Smooth muscle cell (in vitro differentiated cells): ENCODE results near the gene CTTNBP2. TPM values are rescaled to one million over a fixed set of nuclear protein-coding genes. Genes with fewer than 3 reads are reported as not detected.

Experiments used
- DNase-seq: peaks from one replicate; lab custom pipeline; 2025; ENCODE audit not compliant: unreplicated experiment; lab: John Stamatoyannopoulos, UW
- H2AFZ ChIP-seq: fragments of 200-600 bp; sonication (generic); 2 replicates; pipeline ENCODE4 v1.6.0; 2016; ENCODE audit warnings: antibody characterized with exemption, low read depth, mild to moderate bottlenecking
- H3F3A ChIP-seq: fragments of 200-600 bp; sonication (generic); 2 replicates; pipeline ENCODE4 v1.6.0; 2017; ENCODE audit warnings: antibody characterized with exemption, low read depth
- H3K27ac ChIP-seq: fragments of 200-600 bp; sonication (generic); 2 replicates; pipeline ENCODE4 v1.5.1; 2016; ENCODE audit warnings: low read depth, mild to moderate bottlenecking
- H3K27me3 ChIP-seq: fragments of 200-600 bp; sonication (generic); 2 replicates; pipeline ENCODE4 v1.6.1; 2016; ENCODE audit warnings: low read depth, mild to moderate bottlenecking
- H3K36me3 ChIP-seq: fragments of 200-600 bp; sonication (generic); 2 replicates; pipeline ENCODE4 v1.5.1; 2016; ENCODE audit warnings: low read depth
- H3K4me1 ChIP-seq: fragments of 200-600 bp; sonication (generic); 2 replicates; pipeline ENCODE4 v1.5.1; 2016; ENCODE audit warnings: low read depth
- H3K4me2 ChIP-seq: fragments of 200-600 bp; sonication (generic); 2 replicates; pipeline ENCODE4 v1.6.0; 2016; ENCODE audit warnings: mild to moderate bottlenecking
- H3K4me3 ChIP-seq: fragments of 200-600 bp; sonication (generic); 2 replicates; pipeline ENCODE4 v1.5.1; 2016; ENCODE audit warnings: mild to moderate bottlenecking
- H3K79me2 ChIP-seq: fragments of 200-600 bp; sonication (generic); 2 replicates; pipeline ENCODE4 v1.6.0; 2016; ENCODE audit warnings: low read depth, mild to moderate bottlenecking
- H3K9ac ChIP-seq: fragments of 200-600 bp; sonication (generic); 2 replicates; pipeline ENCODE4 v1.6.0; 2016; ENCODE audit warnings: low read depth
- H3K9me3 ChIP-seq: fragments of 200-600 bp; sonication (generic); replicated peaks from 2 replicates; pipeline ENCODE4 v1.5.1; 2016; ENCODE audit warnings: low read depth
- H4K20me1 ChIP-seq: fragments of 200-600 bp; sonication (generic); 2 replicates; pipeline ENCODE4 v1.6.0; 2016; ENCODE audit warnings: low read depth
- WGBS: methylation state at CpG from one replicate; pipeline ENCODE4 v1.1.7; 2016; ENCODE audit warnings: low lambda C conversion rate; 5-methylcytosine and 5-hydroxymethylcytosine counted together
- polyA plus RNA-seq: library from polyadenylated mRNA; unstranded; fragments of >200 nt; fragmentation: Nextera tagmentation; extraction: Ambion mirVana; gene quantifications from 2 replicates; pipeline ENCODE4 v1.2.1, GENCODE V29; 2016
- total RNA-seq: library from RNA; depleted of rRNA; stranded (reverse); fragments of >200 nt; gene quantifications from 2 replicates; pipeline ENCODE4 v1.2.3, GENCODE V29; 2014
- TF ChIP-seq, protein P1 (sequence below): fragments of 200-600 bp; sonication (generic); IDR thresholded peaks from 2 replicates; pipeline ENCODE4 v1.5.1; 2017; ENCODE audit warnings: borderline replicate concordance, mild to moderate bottlenecking, antibody characterized with exemption; ENCODE audit not compliant: insufficient read depth, poor library complexity, severe bottlenecking

Gene CTTNBP2
- total and polyA plus RNA-seq, 2 experiments from 2014 or later: 4.8 to 42.3 TPM

DNA sequence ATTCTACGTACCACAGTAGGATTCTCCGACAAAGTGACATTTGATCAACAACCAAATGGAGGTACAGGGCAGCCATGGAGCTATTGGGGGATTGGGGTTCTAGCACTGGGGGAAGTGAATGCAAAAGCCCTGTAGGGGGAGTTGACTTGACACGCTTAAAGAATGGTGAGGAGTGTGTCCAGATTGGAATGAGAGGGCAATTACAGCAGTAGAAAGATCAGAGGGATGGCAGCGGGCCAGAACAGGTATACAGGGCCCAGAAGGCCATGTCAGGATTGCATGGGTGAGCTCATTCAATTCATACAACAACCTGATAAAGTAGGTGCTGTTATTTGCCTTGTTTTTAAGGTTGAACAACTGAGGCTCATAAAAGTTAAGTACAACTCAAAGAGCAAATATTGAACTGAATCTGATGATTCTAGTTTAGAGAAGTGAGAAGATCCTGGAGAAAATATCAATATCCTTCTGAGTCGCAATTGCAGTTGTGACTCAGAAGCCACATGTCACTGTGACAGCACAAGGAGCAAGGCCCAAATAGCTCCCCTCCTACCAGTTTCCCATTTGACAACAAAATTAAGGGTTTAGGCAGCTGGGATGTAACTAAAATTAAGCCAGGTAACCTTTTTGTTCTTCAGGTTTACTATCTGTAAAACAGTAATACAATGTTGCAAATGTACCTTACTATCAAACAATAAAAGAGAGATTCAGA lies 28.0 kb upstream of the CTTNBP2 start:
- H3K9ac ChIP-seq: no peak overlapping the region
- no peaks in the 10 kb centered on the region for H3K9me3 ChIP-seq
- H3K27ac ChIP-seq: no peak overlapping the region
- H3K79me2 ChIP-seq: no peaks in the 10 kb centered on the region
- H3K4me3 ChIP-seq: no peak overlapping the region
- 82% methylated on average over 5 of the region's 5 CpGs for WGBS
- H3F3A ChIP-seq: no peaks in the 10 kb centered on the region
- H3K36me3 ChIP-seq: no peaks in the 10 kb centered on the region
- TF ChIP-seq, protein P1, sequence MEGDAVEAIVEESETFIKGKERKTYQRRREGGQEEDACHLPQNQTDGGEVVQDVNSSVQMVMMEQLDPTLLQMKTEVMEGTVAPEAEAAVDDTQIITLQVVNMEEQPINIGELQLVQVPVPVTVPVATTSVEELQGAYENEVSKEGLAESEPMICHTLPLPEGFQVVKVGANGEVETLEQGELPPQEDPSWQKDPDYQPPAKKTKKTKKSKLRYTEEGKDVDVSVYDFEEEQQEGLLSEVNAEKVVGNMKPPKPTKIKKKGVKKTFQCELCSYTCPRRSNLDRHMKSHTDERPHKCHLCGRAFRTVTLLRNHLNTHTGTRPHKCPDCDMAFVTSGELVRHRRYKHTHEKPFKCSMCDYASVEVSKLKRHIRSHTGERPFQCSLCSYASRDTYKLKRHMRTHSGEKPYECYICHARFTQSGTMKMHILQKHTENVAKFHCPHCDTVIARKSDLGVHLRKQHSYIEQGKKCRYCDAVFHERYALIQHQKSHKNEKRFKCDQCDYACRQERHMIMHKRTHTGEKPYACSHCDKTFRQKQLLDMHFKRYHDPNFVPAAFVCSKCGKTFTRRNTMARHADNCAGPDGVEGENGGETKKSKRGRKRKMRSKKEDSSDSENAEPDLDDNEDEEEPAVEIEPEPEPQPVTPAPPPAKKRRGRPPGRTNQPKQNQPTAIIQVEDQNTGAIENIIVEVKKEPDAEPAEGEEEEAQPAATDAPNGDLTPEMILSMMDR: no peak
- H4K20me1 ChIP-seq: no peaks in the 10 kb centered on the region
- H3K27me3 ChIP-seq: no peaks in the 10 kb centered on the region
- no peak overlapping the region for H3K4me2 ChIP-seq
- no peaks in the 10 kb centered on the region for H3K4me1 ChIP-seq
- no peak overlapping the region for H2AFZ ChIP-seq
- DNase-seq: no peak

DNA sequence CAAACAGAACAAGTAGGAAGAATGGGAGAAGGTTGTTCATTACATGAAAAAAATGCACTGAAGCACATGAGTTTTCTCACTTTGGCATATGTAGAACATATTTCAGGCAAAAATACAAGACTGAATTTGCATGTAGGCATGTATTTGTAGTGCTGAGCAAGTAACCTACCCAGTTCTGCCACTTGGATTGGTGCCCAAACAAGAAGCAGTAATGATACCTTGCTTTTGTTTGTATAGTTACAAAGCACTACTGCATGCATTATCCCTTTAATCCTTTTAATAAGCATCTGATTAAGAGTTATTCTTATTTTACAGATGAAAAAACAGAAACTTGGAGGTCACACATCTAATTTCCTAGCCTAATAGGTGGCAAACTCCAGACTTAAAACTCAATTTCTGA lies 23.1 kb upstream of the CTTNBP2 start:
- H3K79me2 ChIP-seq: no peaks in the 10 kb centered on the region

DNA sequence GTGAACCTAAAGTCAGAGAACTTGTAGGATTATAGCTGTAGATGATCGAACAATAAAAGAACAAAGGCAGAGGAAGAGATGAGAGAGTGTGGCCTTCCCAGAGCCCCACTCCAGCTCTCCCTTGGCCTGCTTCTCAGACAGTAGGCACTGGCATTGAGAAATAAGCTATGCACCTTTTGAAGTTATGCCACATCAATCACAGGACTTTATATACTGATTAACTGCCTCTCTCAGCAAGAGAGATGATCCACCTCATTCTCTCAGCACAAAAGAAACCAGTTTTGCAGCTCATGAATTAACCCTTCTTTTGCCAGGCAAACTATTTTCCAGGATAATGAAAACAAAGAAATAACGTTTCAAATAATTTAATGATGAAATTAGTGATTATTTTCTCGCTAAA lies 22.0 kb upstream of the CTTNBP2 start:
- Histone ChIP-seq H3K79me2 (no peaks in the 10 kb centered on the region), H3K36me3 (no peaks in the 10 kb centered on the region), H3F3A (no peaks in the 10 kb centered on the region), H3K9me3 (no peaks in the 10 kb centered on the region), H3K4me2 (no peak overlapping the region), H3K4me3 (no peak overlapping the region), H2AFZ (no peak overlapping the region), H4K20me1 (no peaks in the 10 kb centered on the region), H3K27me3 (no peaks in the 10 kb centered on the region), H3K27ac (no peak overlapping the region), H3K4me1 (no peaks in the 10 kb centered on the region), H3K9ac (no peak overlapping the region)
- TF ChIP-seq, protein P1: no peak
- WGBS: 86% methylated on average over 3 of the region's 3 CpGs
- no peak for DNase-seq

More for the DNA sequence above, 23.1 kb upstream of the CTTNBP2 start:
- H2AFZ ChIP-seq: no peak overlapping the region
- no peak for DNase-seq
- H3K4me3 ChIP-seq: no peak overlapping the region
- H3K27me3 ChIP-seq: no peaks in the 10 kb centered on the region
- no peaks in the 10 kb centered on the region for H3F3A ChIP-seq
- H3K4me2 ChIP-seq: no peak overlapping the region
- H3K27ac ChIP-seq: no peak overlapping the region
- H3K4me1 ChIP-seq: no peaks in the 10 kb centered on the region
- no peaks in the 10 kb centered on the region for H3K36me3 ChIP-seq
- H3K9ac ChIP-seq: no peak overlapping the region
- H3K9me3 ChIP-seq: no peaks in the 10 kb centered on the region
- no peaks in the 10 kb centered on the region for H4K20me1 ChIP-seq
- TF ChIP-seq, protein P1: no peak

DNA sequence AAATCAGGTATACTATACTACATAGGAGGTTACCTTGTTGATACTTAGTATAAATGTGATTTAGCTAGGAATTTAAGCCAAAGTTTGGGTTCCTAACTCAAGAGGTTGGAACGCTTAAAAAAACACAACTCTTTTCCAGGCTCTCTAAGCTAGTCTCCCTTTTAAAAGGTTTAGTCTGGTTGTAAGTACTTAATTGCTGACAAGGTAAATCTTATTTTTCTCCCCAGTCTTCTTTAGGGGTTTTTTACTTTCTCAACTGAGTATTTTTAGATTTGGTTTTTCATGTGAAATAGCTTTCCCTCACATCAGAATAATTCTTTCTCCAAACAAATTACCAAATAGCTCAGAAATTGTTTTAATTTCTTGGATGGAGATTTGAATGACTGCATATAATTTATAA lies 20.8 kb upstream of the CTTNBP2 start:
- no peak overlapping the region for H3K9ac ChIP-seq
- no peaks in the 10 kb centered on the region for H3K79me2 ChIP-seq
- H4K20me1 ChIP-seq: no peaks in the 10 kb centered on the region
- H3K36me3 ChIP-seq: no peaks in the 10 kb centered on the region
- no peaks in the 10 kb centered on the region for H3F3A ChIP-seq
- DNase-seq: no peak
- no peaks in the 10 kb centered on the region for H3K9me3 ChIP-seq
- no peak overlapping the region for H3K4me3 ChIP-seq
- TF ChIP-seq, protein P1: no peak
- no peak overlapping the region for H2AFZ ChIP-seq
- 76% methylated on average over 1 of the region's 1 CpG for WGBS
- no peak overlapping the region for H3K4me2 ChIP-seq
- no peaks in the 10 kb centered on the region for H3K27me3 ChIP-seq
- H3K4me1 ChIP-seq: no peaks in the 10 kb centered on the region
- no peak overlapping the region for H3K27ac ChIP-seq
